ENCODE data around the gene ATP11A.

The ATP11A gene

DNA sequence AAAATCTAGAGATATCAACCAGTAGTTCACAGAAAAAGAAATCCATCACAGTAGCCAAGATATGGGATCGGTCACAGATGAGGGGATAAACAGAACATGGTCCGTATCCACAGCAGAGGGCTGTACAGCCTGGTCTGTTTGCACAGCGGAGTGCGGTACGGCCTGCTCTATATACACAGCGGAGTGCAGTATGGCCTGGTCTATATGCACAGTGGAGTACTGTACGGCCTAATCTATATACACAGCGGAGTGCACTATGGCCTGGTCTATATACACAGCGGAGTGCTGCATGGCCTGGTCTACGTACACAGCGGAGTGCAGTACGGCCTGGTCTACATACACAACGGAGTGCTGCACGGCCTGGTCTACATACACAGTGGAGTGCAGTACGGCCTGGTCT lies 236.2 kb downstream of the ATP11A start:
- Histone ChIP-seq H4K20me1 (ENCODE audit: insufficient read depth) (no peaks in the 10 kb centered on the region), H3K4me2 (no peak overlapping the region), H3K4me3 (IDR thresholded peaks at IDR 0.05; ENCODE audit: insufficient read depth, low read depth, low read length) (no peak overlapping the region), H2AFZ (ENCODE audit: low read depth) (no peak overlapping the region), H3K9ac (no peak overlapping the region), H3K27me3 (ENCODE audit: insufficient read depth, low read depth) (no peaks in the 10 kb centered on the region), H3K36me3 (ENCODE audit: insufficient read depth) (no peaks in the 10 kb centered on the region), H3K27ac (no peak overlapping the region), H3K4me1 (ENCODE audit: low read depth, poor library complexity, severe bottlenecking) (no peaks in the 10 kb centered on the region), H3K79me2 (ENCODE audit: insufficient read depth, low read depth) (no peaks in the 10 kb centered on the region)
- TF ChIP-seq, protein P1, sequence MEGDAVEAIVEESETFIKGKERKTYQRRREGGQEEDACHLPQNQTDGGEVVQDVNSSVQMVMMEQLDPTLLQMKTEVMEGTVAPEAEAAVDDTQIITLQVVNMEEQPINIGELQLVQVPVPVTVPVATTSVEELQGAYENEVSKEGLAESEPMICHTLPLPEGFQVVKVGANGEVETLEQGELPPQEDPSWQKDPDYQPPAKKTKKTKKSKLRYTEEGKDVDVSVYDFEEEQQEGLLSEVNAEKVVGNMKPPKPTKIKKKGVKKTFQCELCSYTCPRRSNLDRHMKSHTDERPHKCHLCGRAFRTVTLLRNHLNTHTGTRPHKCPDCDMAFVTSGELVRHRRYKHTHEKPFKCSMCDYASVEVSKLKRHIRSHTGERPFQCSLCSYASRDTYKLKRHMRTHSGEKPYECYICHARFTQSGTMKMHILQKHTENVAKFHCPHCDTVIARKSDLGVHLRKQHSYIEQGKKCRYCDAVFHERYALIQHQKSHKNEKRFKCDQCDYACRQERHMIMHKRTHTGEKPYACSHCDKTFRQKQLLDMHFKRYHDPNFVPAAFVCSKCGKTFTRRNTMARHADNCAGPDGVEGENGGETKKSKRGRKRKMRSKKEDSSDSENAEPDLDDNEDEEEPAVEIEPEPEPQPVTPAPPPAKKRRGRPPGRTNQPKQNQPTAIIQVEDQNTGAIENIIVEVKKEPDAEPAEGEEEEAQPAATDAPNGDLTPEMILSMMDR (conservative IDR thresholded peaks at IDR 0.05; ENCODE audit: low read depth, low read length) = no peak

DNA sequence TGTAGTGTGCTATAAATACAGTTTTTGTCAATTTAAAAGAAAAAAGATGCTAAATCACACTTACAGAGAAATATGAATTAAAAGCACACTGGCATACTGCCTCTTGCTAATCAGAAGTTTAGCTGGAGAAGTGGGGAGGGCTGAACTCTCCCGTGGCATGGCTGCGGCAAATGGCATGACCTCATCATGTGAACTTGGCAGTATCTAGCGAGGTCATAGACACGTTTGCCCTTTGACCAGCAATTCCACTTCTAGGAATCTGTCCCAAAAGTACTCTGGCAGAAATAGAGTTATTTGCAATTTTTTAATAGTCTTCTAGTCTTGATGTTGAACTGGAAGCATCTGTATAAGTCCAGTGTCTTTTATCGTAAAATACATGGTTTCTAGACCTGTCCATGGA lies 237.2 kb downstream of the ATP11A start:
- H3K27ac ChIP-seq = no peak overlapping the region
- no peaks in the 10 kb centered on the region for H3K27me3 ChIP-seq (ENCODE audit: insufficient read depth, low read depth)
- H4K20me1 ChIP-seq (ENCODE audit: insufficient read depth) = no peaks in the 10 kb centered on the region
- no peaks in the 10 kb centered on the region for H3K79me2 ChIP-seq (ENCODE audit: insufficient read depth, low read depth)
- no peak overlapping the region for H3K4me2 ChIP-seq
- no peaks in the 10 kb centered on the region for H3K36me3 ChIP-seq (ENCODE audit: insufficient read depth)
- no peak overlapping the region for H3K4me3 ChIP-seq (IDR thresholded peaks at IDR 0.05; ENCODE audit: insufficient read depth, low read depth, low read length)
- no peaks in the 10 kb centered on the region for H3K4me1 ChIP-seq (ENCODE audit: low read depth, poor library complexity, severe bottlenecking)
- H2AFZ ChIP-seq (ENCODE audit: low read depth) = no peak overlapping the region
- TF ChIP-seq, protein P1 (conservative IDR thresholded peaks at IDR 0.05; ENCODE audit: low read depth, low read length) = no peak
- no peak overlapping the region for H3K9ac ChIP-seq

DNA sequence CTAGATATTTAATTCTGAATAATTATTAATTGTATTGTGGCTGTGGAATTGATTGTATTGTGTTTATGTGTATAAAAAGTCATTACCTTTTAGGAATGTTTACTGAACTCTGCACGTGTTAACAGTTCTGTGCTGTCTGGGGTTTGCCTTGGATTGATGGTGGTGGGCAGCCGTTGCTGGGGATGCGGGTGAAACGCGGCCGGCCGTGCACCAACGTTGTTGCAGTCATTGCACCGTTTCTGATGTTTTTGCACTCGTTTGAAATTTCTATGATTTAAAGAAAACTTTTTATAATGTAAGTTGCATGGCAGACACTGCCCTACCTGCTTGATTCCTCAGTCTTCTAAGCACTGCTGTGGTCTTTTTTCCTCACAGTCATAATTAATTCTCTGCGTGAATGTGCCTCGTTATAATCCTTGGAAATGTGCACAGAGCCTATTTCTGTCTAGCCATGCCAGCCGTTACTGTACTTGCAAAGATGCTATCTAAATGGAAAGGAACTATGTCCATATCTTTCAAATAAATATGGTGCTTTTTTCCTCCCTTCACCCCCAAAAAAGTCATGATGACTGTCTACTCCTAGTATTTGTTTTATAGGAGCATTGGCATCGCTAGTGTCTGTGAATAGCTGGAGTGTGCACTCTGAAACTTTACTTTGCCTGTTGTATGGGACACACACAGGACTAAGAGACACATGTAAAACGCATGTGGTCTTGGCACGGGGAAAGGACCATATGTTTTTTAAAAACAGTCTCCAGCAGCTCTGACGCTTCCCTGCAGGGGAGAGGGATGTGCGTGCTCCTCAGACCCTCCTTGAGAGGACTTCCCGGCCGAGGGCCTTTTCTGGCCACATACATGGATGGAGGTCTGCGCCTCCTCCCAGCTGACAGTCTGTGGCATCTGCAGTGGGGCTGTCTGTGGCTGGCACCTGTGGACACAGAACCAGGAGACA lies 238.5 kb downstream of the ATP11A start:
- TF ChIP-seq, protein P1 (conservative IDR thresholded peaks at IDR 0.05; ENCODE audit: low read depth, low read length) = no peak
- Histone ChIP-seq H3K4me3 (IDR thresholded peaks at IDR 0.05; ENCODE audit: insufficient read depth, low read depth, low read length) (no peak overlapping the region), H3K4me1 (ENCODE audit: low read depth, poor library complexity, severe bottlenecking) (no peaks in the 10 kb centered on the region), H3K9ac (no peak overlapping the region), H4K20me1 (ENCODE audit: insufficient read depth) (no peaks in the 10 kb centered on the region), H3K79me2 (ENCODE audit: insufficient read depth, low read depth) (no peaks in the 10 kb centered on the region), H3K27me3 (ENCODE audit: insufficient read depth, low read depth) (no peaks in the 10 kb centered on the region), H3K4me2 (no peak overlapping the region), H2AFZ (ENCODE audit: low read depth) (no peak overlapping the region), H3K36me3 (ENCODE audit: insufficient read depth) (no peaks in the 10 kb centered on the region), H3K27ac (no peak overlapping the region)

DNA sequence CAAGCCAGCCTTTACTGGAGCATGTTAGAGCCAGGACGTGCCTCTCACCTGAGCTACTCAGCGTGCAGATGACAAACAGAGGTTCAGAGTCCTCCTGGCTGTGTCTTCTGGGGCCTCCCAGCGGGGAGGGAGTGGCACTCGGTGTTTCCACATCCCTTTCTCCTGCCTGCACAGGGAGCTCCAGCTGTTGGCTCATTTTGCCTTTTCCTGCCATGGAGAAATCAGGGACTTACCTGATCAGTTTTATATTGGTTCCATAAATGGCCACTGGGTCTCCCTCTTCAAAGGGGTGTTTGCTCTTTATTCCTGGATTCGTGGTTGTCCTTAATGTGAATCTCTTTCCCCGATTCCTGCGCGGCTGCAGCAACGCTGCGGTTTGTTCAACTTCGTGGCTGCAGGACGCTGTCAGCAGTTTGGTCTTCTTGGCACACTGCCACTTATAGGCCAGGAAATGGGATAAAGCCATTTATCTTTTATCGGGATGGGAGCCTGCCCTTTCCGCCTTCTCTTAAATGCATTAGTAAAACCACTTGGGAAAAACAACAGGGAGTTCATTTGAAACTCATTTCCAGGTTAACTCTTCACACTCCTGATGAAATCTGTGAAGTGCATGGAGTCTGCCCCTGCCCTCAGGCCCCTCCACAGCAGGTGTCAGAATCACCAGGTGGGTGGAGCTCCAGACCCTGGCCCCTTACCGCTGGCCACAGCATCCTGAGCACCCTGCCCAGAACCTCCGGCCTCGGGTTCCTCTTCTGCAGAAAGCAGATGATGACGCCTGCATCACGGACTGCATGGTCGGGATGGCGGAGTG lies 239.3 kb downstream of the ATP11A start:
- no peaks in the 10 kb centered on the region for H3K79me2 ChIP-seq (ENCODE audit: insufficient read depth, low read depth)
- TF ChIP-seq, protein P1 (conservative IDR thresholded peaks at IDR 0.05; ENCODE audit: low read depth, low read length) = no peak

More for the DNA sequence above, 239.3 kb downstream of the ATP11A start:
- Histone ChIP-seq H2AFZ (ENCODE audit: low read depth) (no peak overlapping the region), H3K27ac (no peak overlapping the region), H3K36me3 (ENCODE audit: insufficient read depth) (no peaks in the 10 kb centered on the region), H4K20me1 (ENCODE audit: insufficient read depth) (no peaks in the 10 kb centered on the region), H3K4me3 (IDR thresholded peaks at IDR 0.05; ENCODE audit: insufficient read depth, low read depth, low read length) (no peak overlapping the region), H3K4me2 (no peak overlapping the region), H3K9ac (no peak overlapping the region), H3K4me1 (ENCODE audit: low read depth, poor library complexity, severe bottlenecking) (no peaks in the 10 kb centered on the region), H3K27me3 (ENCODE audit: insufficient read depth, low read depth) (no peaks in the 10 kb centered on the region)
